Chondrocyte (in vitro differentiated cells): Measurements from ENCODE around the gene CLPX. TPM values are rescaled to one million over a fixed set of nuclear protein-coding genes. Genes with fewer than 3 reads are reported as not detected.

Experiments
- DNase-seq: peaks from one replicate; pipeline ENCODE4 v3.0.0; 2021; ENCODE audit warnings: mixed read lengths, low spot score
- H3K27ac Mint-ChIP-seq: one replicate; pipeline ENCODE4 v1.8.0; 2021; ENCODE audit warnings: mild to moderate bottlenecking, moderate library complexity, mixed read lengths; ENCODE audit not compliant: unreplicated experiment
- H3K27me3 Mint-ChIP-seq: 2 replicates; pipeline ENCODE4 v1.8.0; 2021; ENCODE audit warnings: low read depth, mixed read lengths
- H3K36me3 Mint-ChIP-seq: 2 replicates; pipeline ENCODE4 v1.8.0; 2021; ENCODE audit warnings: low read depth, mixed read lengths
- H3K4me1 Mint-ChIP-seq: 2 replicates; pipeline ENCODE4 v1.8.0; 2021; ENCODE audit warnings: low read depth, mild to moderate bottlenecking, mixed read lengths
- H3K4me3 Mint-ChIP-seq: one replicate; pipeline ENCODE4 v1.8.0; 2021; ENCODE audit warnings: mild to moderate bottlenecking, moderate library complexity, mixed read lengths; ENCODE audit not compliant: unreplicated experiment
- H3K9me3 Mint-ChIP-seq: 2 replicates; pipeline ENCODE4 v1.8.0; 2021; ENCODE audit warnings: low read depth, mixed read lengths
- total RNA-seq: library from RNA; stranded (reverse); gene quantifications from 3 replicates; pipeline ENCODE4 v1.2.1, GENCODE V29; 2021
- TF ChIP-seq, protein P1 (sequence below): fragments of 200-600 bp; sonication (generic); IDR thresholded peaks from 2 replicates; pipeline ENCODE4 v1.5.0; 2021; ENCODE audit warnings: antibody characterized with exemption, mild to moderate bottlenecking, moderate library complexity

CLPX gene
- total RNA-seq, 1 donor from 2014 or later = 41.4 TPM

DNA sequence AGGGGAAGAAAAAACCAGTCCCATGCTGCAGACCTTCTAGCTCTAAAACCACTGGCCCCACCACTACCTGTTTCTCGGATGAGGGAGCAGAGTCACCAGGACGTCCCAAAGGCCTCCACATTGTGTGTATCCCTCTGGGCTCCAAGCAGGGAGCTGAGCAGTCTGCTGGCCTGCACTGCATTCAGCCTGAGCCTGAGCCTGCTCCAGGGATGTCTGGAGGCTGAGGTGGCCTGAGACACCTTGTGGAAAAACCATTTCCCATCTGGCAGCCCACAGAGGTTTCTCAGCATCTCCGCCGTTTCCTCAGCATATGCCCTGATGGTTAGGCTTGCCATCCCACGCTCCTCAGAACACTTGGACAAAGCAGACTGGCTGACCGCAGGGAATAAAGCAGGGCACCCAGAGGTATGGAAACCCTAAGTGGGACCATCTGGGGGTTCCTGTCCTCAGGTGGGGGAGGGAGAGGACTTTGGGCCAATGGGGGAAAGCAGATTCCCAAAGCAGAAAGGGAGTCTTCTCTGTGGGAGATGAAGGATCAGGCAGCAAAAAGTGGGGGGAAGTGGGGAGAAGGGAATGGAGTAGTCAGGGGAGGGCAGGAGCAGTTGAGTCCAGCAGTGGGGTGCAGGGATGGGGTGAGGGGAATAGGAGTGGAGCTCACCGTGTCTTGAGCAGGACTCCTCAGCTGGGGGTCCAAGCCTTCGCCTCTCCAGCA, 25.8 kb upstream of the CLPX start, which contains the start of gene CILP:
CILP (minus strand) TSS at position 704 of the 712 bp plus-strand sequence. CDS start 1,718 bp downstream, outside the sequence.
- no peaks in the 10 kb centered on the region for H3K36me3 Mint-ChIP-seq
- H3K27ac Mint-ChIP-seq = peak within 1 kb of the TSS; percentile 61
- peaks cover 28% of the 10 kb centered on the region for H3K4me1 Mint-ChIP-seq
- no peaks in the 10 kb centered on the region for H3K27me3 Mint-ChIP-seq
- TF ChIP-seq, protein P1, sequence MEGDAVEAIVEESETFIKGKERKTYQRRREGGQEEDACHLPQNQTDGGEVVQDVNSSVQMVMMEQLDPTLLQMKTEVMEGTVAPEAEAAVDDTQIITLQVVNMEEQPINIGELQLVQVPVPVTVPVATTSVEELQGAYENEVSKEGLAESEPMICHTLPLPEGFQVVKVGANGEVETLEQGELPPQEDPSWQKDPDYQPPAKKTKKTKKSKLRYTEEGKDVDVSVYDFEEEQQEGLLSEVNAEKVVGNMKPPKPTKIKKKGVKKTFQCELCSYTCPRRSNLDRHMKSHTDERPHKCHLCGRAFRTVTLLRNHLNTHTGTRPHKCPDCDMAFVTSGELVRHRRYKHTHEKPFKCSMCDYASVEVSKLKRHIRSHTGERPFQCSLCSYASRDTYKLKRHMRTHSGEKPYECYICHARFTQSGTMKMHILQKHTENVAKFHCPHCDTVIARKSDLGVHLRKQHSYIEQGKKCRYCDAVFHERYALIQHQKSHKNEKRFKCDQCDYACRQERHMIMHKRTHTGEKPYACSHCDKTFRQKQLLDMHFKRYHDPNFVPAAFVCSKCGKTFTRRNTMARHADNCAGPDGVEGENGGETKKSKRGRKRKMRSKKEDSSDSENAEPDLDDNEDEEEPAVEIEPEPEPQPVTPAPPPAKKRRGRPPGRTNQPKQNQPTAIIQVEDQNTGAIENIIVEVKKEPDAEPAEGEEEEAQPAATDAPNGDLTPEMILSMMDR = no peak
- H3K4me3 Mint-ChIP-seq = no peak within 1 kb of the TSS
- DNase-seq = no peak
- H3K9me3 Mint-ChIP-seq = no peaks in the 10 kb centered on the region

GRCh38 chr15:65209701-65210643, 24.8 kb upstream of the CLPX start:
- no peak overlapping the region for H3K27ac Mint-ChIP-seq

GRCh38 chr15:65208647-65209046, 23.5 kb upstream of the CLPX start:
- Mint-ChIP-seq H3K27me3 (peaks cover 4% of the 10 kb centered on the region), H3K27ac (no peak overlapping the region), H3K9me3 (no peaks in the 10 kb centered on the region), H3K4me1 (peaks cover 28% of the 10 kb centered on the region), H3K4me3 (no peak overlapping the region), H3K36me3 (no peaks in the 10 kb centered on the region)
- no peak for DNase-seq
- TF ChIP-seq, protein P1 = no peak

More at GRCh38 chr15:65209701-65210643, 24.8 kb upstream of the CLPX start:
- Mint-ChIP-seq H3K4me1 (peaks cover 28% of the 10 kb centered on the region), H3K9me3 (no peaks in the 10 kb centered on the region), H3K4me3 (no peak overlapping the region), H3K27me3 (peaks cover 3% of the 10 kb centered on the region), H3K36me3 (no peaks in the 10 kb centered on the region)
- TF ChIP-seq, protein P1 = no peak
- DNase-seq = no peak

DNA sequence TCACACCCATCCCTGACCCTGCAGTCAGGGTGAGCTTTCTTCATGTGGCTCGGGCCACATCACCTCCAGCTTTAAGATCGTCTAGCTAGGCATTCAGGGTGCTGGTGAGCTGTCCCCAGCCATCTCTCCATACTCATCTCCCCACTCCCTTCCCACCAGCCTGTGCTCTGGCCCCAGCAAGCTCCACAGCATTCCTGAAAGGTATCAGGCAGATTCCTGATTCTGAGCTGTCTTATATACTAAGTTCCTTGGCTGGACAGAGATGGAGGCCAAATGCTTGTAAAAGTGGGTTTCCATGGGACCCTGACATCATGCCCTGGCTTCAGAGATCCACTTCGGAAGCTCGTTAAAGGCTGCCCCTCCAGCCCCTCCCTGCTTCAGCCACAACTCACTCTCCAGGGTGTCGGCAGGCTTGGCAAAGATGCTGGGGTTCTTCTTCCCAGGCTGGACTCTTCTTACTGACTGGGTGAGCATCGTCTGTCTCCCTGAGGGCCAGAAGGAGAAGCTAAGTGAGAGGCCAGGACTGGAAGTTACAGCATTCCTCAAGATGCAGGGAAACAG, 22.2 kb upstream of the CLPX start:
- Mint-ChIP-seq H3K4me3 (no peak overlapping the region), H3K36me3 (no peaks in the 10 kb centered on the region), H3K4me1 (peaks cover 28% of the 10 kb centered on the region), H3K9me3 (no peaks in the 10 kb centered on the region), H3K27ac (no peak overlapping the region), H3K27me3 (peaks cover 4% of the 10 kb centered on the region)
- TF ChIP-seq, protein P1 = no peak
- DNase-seq = no peak

DNA sequence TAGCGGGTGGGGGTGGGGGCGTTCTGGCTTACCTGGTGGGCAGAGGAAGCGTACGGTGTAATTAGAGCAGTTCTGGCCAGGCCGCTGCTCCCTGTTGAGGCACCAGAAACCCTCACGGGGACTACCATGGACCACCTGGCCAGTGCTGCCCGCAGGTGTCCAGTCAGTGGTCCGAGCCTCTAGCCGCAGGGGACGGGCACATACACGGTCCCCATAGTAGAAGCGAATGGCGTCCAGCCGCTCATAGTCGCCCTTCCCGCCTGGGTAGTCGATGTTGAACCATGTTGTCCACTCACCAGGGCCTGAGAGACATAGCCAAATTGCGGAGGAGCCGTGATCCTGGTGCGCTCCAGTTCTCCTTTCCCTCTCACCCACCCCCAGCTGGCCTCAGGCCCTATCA, 21.6 kb upstream of the CLPX start:
- H3K4me1 Mint-ChIP-seq = peaks cover 25% of the 10 kb centered on the region
- no peaks in the 10 kb centered on the region for H3K36me3 Mint-ChIP-seq
- peaks cover 4% of the 10 kb centered on the region for H3K27me3 Mint-ChIP-seq
- TF ChIP-seq, protein P1 = no peak
- H3K27ac Mint-ChIP-seq = no peak overlapping the region
- no peaks in the 10 kb centered on the region for H3K9me3 Mint-ChIP-seq
- no peak for DNase-seq
- no peak overlapping the region for H3K4me3 Mint-ChIP-seq
